HepG2 (cell line): Measurements from ENCODE around the gene KHK. TPM values are rescaled to one million over a fixed set of nuclear protein-coding genes. Genes with fewer than 3 reads are reported as not detected.

Experiments used
- CBFB ChIP-seq: sonication (generic); formaldehyde crosslinking; IDR thresholded peaks from 2 replicates; pipeline ENCODE4 v1.4.0; 2020; ENCODE audit warnings: missing genetic modification reagents
- E2F2 ChIP-seq: sonication (generic); formaldehyde crosslinking; IDR thresholded peaks from 2 replicates; pipeline ENCODE4 v1.4.0; 2020; ENCODE audit warnings: missing genetic modification reagents, borderline replicate concordance
- EEA1 ChIP-seq: sonication (generic); formaldehyde crosslinking; IDR thresholded peaks from 2 replicates; pipeline ENCODE4 v1.5.1; 2020; ENCODE audit warnings: mild to moderate bottlenecking, missing genetic modification reagents, borderline replicate concordance
- HCFC1 ChIP-seq: fragments of 150-350 bp; IDR thresholded peaks from 2 replicates; pipeline ENCODE4 v1.6.1; 2014; ENCODE audit warnings: low read depth, low read length
- HOXA3 ChIP-seq: sonication (generic); formaldehyde crosslinking; IDR thresholded peaks from 2 replicates; pipeline ENCODE4 v1.5.0; 2020; ENCODE audit warnings: missing genetic modification reagents
- IRF9 ChIP-seq: sonication (generic); formaldehyde crosslinking; IDR thresholded peaks from 2 replicates; pipeline ENCODE4 v1.8.0; 2022; ENCODE audit warnings: missing genetic modification reagents, mild to moderate bottlenecking, borderline replicate concordance
- MXI1 ChIP-seq: IDR thresholded peaks from 3 replicates; pipeline ENCODE4 v1.6.1; 2012; ENCODE audit warnings: low read depth, low read length, inconsistent platforms, borderline replicate concordance
- NR2C2 ChIP-seq: sonication (generic); formaldehyde crosslinking; IDR thresholded peaks from 2 replicates; pipeline ENCODE4 v1.4.0; 2020; ENCODE audit warnings: missing genetic modification reagents, mild to moderate bottlenecking, moderate library complexity, borderline replicate concordance
- PLSCR1 ChIP-seq: sonication (generic); formaldehyde crosslinking; IDR thresholded peaks from 2 replicates; pipeline ENCODE4 v1.5.0; 2020; ENCODE audit warnings: missing genetic modification reagents, mild to moderate bottlenecking, borderline replicate concordance
- SMARCE1 ChIP-seq: fragments of 450-650 bp; IDR thresholded peaks from 2 replicates; pipeline ENCODE4 v1.6.1; 2017; ENCODE audit warnings: borderline replicate concordance
- SMYD3 ChIP-seq: sonication (generic); formaldehyde crosslinking; IDR thresholded peaks from 2 replicates; pipeline ENCODE4 v1.8.1; 2023; ENCODE audit warnings: mild to moderate bottlenecking, missing genetic modification reagents
- ZBTB40 ChIP-seq, 2 experiments: fragments of 450-650 bp in 1 of 2; sonication (generic) in 1 of 2; formaldehyde crosslinking in 1 of 2; IDR thresholded peaks; 2 replicates each; pipeline versions ENCODE4 v1.6.1 to v1.8.0; 2016 to 2022; ENCODE audit warnings: antibody characterized with exemption in 1 of 2, mild to moderate bottlenecking in 1 of 2, missing genetic modification reagents in 1 of 2
- ZFYVE20 ChIP-seq: sonication (generic); formaldehyde crosslinking; IDR thresholded peaks from 2 replicates; pipeline ENCODE4 v1.8.0; 2023; ENCODE audit warnings: low read depth, mild to moderate bottlenecking, moderate library complexity, missing genetic modification reagents, borderline replicate concordance
- ZNF260 ChIP-seq: sonication (generic); formaldehyde crosslinking; IDR thresholded peaks from 2 replicates; pipeline ENCODE4 v1.4.0; 2020; ENCODE audit warnings: missing genetic modification reagents, low read depth, mild to moderate bottlenecking, borderline replicate concordance
- ZNF547 ChIP-seq: sonication (generic); formaldehyde crosslinking; IDR thresholded peaks from 2 replicates; pipeline ENCODE4 v1.5.1; 2020; ENCODE audit warnings: mild to moderate bottlenecking, missing genetic modification reagents
- polyA plus RNA-seq, 8 experiments: library from polyadenylated mRNA; depleted of rRNA in 3 of 8; stranded (reverse) in 7 of 8; unstranded in 1 of 8; fragments of >200 nt; fragmentation: Illumina TruSeq in 4 of 8; extraction: Trizol in 4 of 8; gene quantifications; 2 replicates each; pipeline versions ENCODE4 v1.2.1 to v1.2.3, GENCODE V29; 2011 to 2016; ENCODE audit warnings: low read depth in 4 of 8, missing spikeins in 1 of 8, mixed read lengths in 1 of 8; ENCODE audit not compliant: insufficient read depth in 1 of 8
- total RNA-seq, 5 experiments: library from RNA; depleted of rRNA; stranded (reverse); fragments of >200 nt; fragmentation: Illumina TruSeq; extraction: Trizol; gene quantifications; 2 replicates each; pipeline ENCODE4 v1.2.3, GENCODE V29; 2016; ENCODE audit warnings: low read depth in 1 of 5

The KHK gene
- total and polyA plus RNA-seq, 2 of the 13 experiments (the other 11 are each of a cell fraction or from before 2014, with no cell fraction given), result 40.9 to 99.2 TPM

GRCh38 chr2:27049422-27050280 is 36.9 kb upstream of the KHK start (continued):
- TF ChIP-seq ZBTB40 (IDR thresholded peaks at IDR 0.05), result no peak
- 0 out of 2 replicates have a peak, but pooled peaks have one; percentile 12 for TF ChIP-seq ZBTB40 (CRISPR knock-in tag; IDR thresholded peaks at IDR 0.05)
- TF ChIP-seq E2F2 (CRISPR knock-in tag), result no peak
- TF ChIP-seq HOXA3 (CRISPR knock-in tag), result 0 out of 2 replicates have a peak, but pooled peaks have one; percentile 5
- TF ChIP-seq ZNF547 (CRISPR knock-in tag), result peak; percentile 95; the same call in 1 of the 2 replicates
- no peak for TF ChIP-seq EEA1 (CRISPR knock-in tag)
- peak; percentile 37; the same call in 1 of the 3 replicates for TF ChIP-seq MXI1
- no peak for TF ChIP-seq ZNF260 (CRISPR knock-in tag)
- TF ChIP-seq NR2C2 (CRISPR knock-in tag), result no peak
- TF ChIP-seq CBFB, result peak; percentile 67; the same call in 1 of the 2 replicates
- TF ChIP-seq ZFYVE20 (CRISPR knock-in tag), result no peak
- no peak for TF ChIP-seq PLSCR1 (CRISPR knock-in tag)
- no peak for TF ChIP-seq SMYD3
- TF ChIP-seq SMARCE1, result no peak
- 0 out of 2 replicates have a peak, but pooled peaks have one; percentile 80 for TF ChIP-seq IRF9 (CRISPR knock-in tag)
- no peak for TF ChIP-seq HCFC1
